AG10803 (cell line): ENCODE measurements around the gene MS4A13.

ENCODE experiments used
- DNase-seq: peaks from one replicate; pipeline ENCODE4 v3.0.0; 2010; ENCODE audit warnings: low read depth
- H3K4me3 ChIP-seq: 2 replicates; pipeline ENCODE4 v1.5.1; 2011; ENCODE audit warnings: mild to moderate bottlenecking, low read length, control low read depth
- CTCF ChIP-seq: conservative IDR thresholded peaks from 2 replicates; pipeline ENCODE4 v1.5.1; 2011; ENCODE audit warnings: mild to moderate bottlenecking, low read length, control low read depth, inconsistent platforms

The MS4A13 gene

GRCh38 chr11:60515144-60515855, at the start of gene MS4A13:
TSS of gene MS4A13 (plus strand) at chr11:60515392. CDS start at chr11:60518084, 2,692 bp downstream.
- H3K4me3 ChIP-seq: no peak within 1 kb of the TSS
- DNase-seq: no peak
- no peak for TF ChIP-seq CTCF

GRCh38 chr11:60468829-60469228, 46.4 kb upstream of the MS4A13 start:
- TF ChIP-seq CTCF: no peak
- no peak for DNase-seq
- H3K4me3 ChIP-seq: no peak overlapping the region

GRCh38 chr11:60469723-60470122, 45.5 kb upstream of the MS4A13 start:
- no peak for TF ChIP-seq CTCF
- H3K4me3 ChIP-seq: no peak overlapping the region
- DNase-seq: no peak

- DNase-seq: no peak
- TF ChIP-seq CTCF: no peak
- no peak overlapping the region for H3K4me3 ChIP-seq
These were observed 38.2 kb upstream of the MS4A13 start for GRCh38 chr11:60477035-60477445.

- no peak for DNase-seq
- H3K4me3 ChIP-seq: no peak overlapping the region
- no peak for TF ChIP-seq CTCF
These were observed 32.8 kb upstream of the MS4A13 start for GRCh38 chr11:60482361-60482760.

- no peak overlapping the region for H3K4me3 ChIP-seq
- DNase-seq: no peak
- TF ChIP-seq CTCF: no peak
These were observed 29.2 kb upstream of the MS4A13 start for GRCh38 chr11:60485987-60486386.

GRCh38 chr11:60492488-60493009, 22.6 kb upstream of the MS4A13 start, which contains the start of gene MS4A12:
TSS of gene MS4A12 (plus strand) at chr11:60492778. CDS start at chr11:60497319, 4,541 bp downstream.
- H3K4me3 ChIP-seq: no peak within 1 kb of the TSS
- DNase-seq: no peak
- TF ChIP-seq CTCF: no peak
